Osteocyte (in vitro differentiated cells): Measurements from ENCODE around the gene ADRA1B. TPM values are rescaled to one million over a fixed set of nuclear protein-coding genes. Genes with fewer than 3 reads are reported as not detected.

ENCODE experiments used
- DNase-seq: peaks from one replicate; pipeline ENCODE4 v3.0.0; 2021; ENCODE audit warnings: mixed read lengths; ENCODE audit not compliant: unreplicated experiment; ENCODE audit errors: extremely low spot score
- H3K27ac Mint-ChIP-seq: one replicate; pipeline ENCODE4 v1.8.0; 2021; ENCODE audit warnings: mild to moderate bottlenecking, mixed read lengths; ENCODE audit not compliant: unreplicated experiment
- H3K27me3 Mint-ChIP-seq: one replicate; pipeline ENCODE4 v1.8.0; 2021; ENCODE audit warnings: mixed read lengths; ENCODE audit not compliant: unreplicated experiment
- H3K36me3 Mint-ChIP-seq: one replicate; pipeline ENCODE4 v1.8.0; 2021; ENCODE audit warnings: mixed read lengths; ENCODE audit not compliant: unreplicated experiment
- H3K4me1 Mint-ChIP-seq: one replicate; pipeline ENCODE4 v1.8.0; 2021; ENCODE audit warnings: mixed read lengths; ENCODE audit not compliant: unreplicated experiment
- H3K4me3 Mint-ChIP-seq: one replicate; pipeline ENCODE4 v1.8.0; 2021; ENCODE audit warnings: mild to moderate bottlenecking, moderate library complexity, mixed read lengths; ENCODE audit not compliant: unreplicated experiment
- H3K9me3 Mint-ChIP-seq: one replicate; pipeline ENCODE4 v1.8.0; 2021; ENCODE audit warnings: mixed read lengths; ENCODE audit not compliant: unreplicated experiment
- total RNA-seq: library from RNA; stranded (reverse); gene quantifications from 2 replicates; pipeline ENCODE4 v1.2.1, GENCODE V29; 2021
- TF ChIP-seq, protein P1 (sequence below): fragments of 200-600 bp; sonication (generic); IDR thresholded peaks from 2 replicates; pipeline ENCODE4 v1.5.0; 2021; ENCODE audit warnings: antibody characterized with exemption, mild to moderate bottlenecking, moderate library complexity

The ADRA1B gene
- total RNA-seq, 1 donor from 2014 or later, result 4.0 TPM

DNA sequence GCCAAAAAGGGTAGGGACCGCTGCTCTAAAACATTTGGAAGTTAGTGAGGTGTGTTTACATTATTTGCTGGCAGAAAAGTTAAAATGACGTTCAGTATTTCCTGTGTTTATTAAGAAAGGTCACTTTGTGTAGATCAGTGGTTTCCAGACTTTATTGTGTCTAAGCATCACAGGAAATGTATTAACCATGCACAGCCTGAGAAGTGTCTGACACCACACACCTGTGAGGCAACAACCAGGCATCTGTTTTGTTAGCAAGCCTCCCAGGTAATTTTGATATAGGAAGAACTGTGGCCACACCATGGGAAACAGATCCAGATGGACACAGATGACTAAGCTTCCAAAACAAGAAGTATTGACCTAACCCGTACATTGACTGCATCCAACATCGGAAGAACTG, 104.7 kb downstream of the ADRA1B start:
- TF ChIP-seq, protein P1, sequence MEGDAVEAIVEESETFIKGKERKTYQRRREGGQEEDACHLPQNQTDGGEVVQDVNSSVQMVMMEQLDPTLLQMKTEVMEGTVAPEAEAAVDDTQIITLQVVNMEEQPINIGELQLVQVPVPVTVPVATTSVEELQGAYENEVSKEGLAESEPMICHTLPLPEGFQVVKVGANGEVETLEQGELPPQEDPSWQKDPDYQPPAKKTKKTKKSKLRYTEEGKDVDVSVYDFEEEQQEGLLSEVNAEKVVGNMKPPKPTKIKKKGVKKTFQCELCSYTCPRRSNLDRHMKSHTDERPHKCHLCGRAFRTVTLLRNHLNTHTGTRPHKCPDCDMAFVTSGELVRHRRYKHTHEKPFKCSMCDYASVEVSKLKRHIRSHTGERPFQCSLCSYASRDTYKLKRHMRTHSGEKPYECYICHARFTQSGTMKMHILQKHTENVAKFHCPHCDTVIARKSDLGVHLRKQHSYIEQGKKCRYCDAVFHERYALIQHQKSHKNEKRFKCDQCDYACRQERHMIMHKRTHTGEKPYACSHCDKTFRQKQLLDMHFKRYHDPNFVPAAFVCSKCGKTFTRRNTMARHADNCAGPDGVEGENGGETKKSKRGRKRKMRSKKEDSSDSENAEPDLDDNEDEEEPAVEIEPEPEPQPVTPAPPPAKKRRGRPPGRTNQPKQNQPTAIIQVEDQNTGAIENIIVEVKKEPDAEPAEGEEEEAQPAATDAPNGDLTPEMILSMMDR, result no peak
- Mint-ChIP-seq H3K27ac (no peak overlapping the region), H3K36me3 (peaks cover 13% of the 10 kb centered on the region), H3K9me3 (no peaks in the 10 kb centered on the region), H3K4me3 (no peak overlapping the region), H3K4me1 (no peaks in the 10 kb centered on the region), H3K27me3 (no peaks in the 10 kb centered on the region)
- DNase-seq, result no peak

DNA sequence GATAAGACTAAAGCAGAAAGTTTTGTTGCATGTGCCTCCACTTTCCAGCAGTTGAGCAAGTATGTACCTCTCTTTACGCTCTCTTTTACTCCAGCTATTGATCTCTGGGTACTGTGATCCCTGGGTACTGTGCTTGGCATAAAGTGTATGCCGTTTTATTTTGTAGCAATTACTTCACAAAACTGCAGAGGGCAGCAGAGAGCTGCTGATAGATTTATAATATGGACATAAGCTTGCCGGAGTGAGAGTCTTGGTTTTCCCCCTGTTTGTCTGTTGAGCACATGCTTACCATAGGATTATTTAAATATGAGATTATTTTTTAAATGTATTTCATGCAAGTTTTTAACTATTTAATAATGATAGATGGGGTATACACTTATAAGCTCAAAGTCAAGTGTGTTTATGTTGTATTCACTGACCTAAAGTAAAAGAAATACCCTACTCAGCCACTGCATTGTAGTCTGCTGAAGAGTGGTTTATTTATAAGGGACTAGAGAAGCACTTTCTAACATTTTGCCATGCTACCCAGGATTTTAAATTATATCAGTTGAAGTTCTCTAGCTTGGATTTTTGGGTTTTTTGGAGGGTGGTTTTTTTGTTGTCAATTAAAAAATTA, 105.7 kb downstream of the ADRA1B start:
- no peaks in the 10 kb centered on the region for H3K9me3 Mint-ChIP-seq
- TF ChIP-seq, protein P1, result peak; percentile 85
- H3K27ac Mint-ChIP-seq, result no peak overlapping the region

More for the DNA sequence above, 105.7 kb downstream of the ADRA1B start:
- DNase-seq, result no peak
- H3K4me3 Mint-ChIP-seq, result no peak overlapping the region
- peaks cover 14% of the 10 kb centered on the region for H3K36me3 Mint-ChIP-seq
- no peaks in the 10 kb centered on the region for H3K4me1 Mint-ChIP-seq
- H3K27me3 Mint-ChIP-seq, result no peaks in the 10 kb centered on the region

Other genes with a start within 250 kb of the ADRA1B start
- gene TTC1, start 92.7 kb downstream of the ADRA1B start, total RNA-seq, result 49.4 and 49.9 TPM in 2 replicates
- gene PWWP2A, start 203.0 kb downstream of the ADRA1B start, total RNA-seq, result 21.9 and 22.3 TPM in 2 replicates